Activated CD4-positive, alpha-beta T cell treated with anti-CD3 and anti-CD28 coated beads, Interleukin-2, Interleukin-6, amounts not matched to agents 100 ng/mL and 50 ng/mL, durations not matched to agents 16 hours and 8 hours (primary cell): Measurements from ENCODE around the gene DCAF10.
"Not testable (repeated sequence)": the region's sequence is repeated elsewhere in the genome, so short reads cannot be mapped to it uniquely, and the experiment has no call there.

ENCODE experiments used
- DNase-seq: peaks from one replicate; pipeline ENCODE4 v3.0.0-alpha.2; 2020

The DCAF10 gene

DNA sequence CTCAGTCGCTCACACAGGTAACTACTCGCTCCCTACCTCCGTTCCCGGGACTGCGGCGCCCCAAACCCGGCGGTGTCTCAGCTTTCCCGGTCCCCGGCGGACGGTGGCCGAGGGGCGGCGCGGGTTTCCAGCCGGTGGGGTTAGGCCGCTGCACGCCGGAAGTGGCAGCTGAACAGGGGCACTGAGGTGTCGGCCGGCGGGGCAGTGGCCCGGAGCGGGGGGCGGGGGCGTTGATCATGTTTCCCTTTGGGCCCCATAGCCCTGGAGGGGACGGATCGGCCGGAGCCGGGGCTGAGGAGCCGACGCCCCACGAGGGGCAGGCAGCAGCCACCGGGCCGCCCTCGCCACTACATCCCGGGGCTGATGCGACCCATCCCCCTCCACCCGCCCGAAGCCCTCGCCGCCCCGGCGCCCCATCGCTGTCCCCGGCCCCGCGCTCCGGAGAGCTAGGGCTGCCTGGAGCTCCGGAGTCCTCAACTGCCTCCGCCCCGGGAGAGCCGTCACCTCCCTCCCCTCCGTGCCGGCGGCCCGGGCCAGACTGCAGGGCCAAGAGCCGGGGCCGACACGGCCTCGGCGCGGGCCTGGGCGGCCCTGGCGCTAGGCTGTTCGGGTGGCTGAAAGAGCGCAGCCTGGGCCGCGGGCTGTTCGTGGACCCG is at the start of gene DCAF10:
Gene DCAF10, plus strand, starts transcription at position 167 of the 656 bp plus-strand sequence. Its CDS starts 70 bp downstream, at position 237.
- peak; percentile 93 for DNase-seq

DNA sequence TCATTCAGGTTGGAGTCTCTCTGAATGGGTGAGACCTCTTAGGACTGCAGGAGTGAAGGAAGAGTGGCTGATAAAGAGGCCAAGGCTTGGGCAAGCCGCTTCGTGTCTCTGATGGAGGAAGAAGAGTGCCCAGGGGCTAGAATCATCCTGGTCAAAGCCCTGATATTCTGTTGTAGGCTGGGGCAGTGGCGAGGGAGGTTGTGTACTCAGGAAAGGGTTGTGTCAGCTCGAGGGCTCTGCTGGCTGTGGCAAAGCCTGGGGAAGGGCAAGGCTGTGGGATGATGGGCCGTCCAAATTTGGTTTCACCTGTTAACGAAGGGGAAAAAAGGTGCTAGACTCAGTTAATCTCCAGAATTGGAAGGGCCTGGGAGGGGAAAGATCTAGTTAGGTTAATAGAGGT is 49.4 kb upstream of the DCAF10 start:
- no peak for DNase-seq

- not testable (repeated sequence) for DNase-seq
Observed at GRCh38 chr9:37751704-37752103, 48.9 kb upstream of the DCAF10 start.

GRCh38 chr9:37752112-37752511 is 48.5 kb upstream of the DCAF10 start:
- not testable (repeated sequence) for DNase-seq

- DNase-seq, result peak; percentile 6
Observed at GRCh38 chr9:37752642-37753488, 47.7 kb upstream of the DCAF10 start.

GRCh38 chr9:37753489-37754190 is 47.0 kb upstream of the DCAF10 start, which contains the start of gene TRMT10B:
Gene TRMT10B (plus strand): TSS chr9:37753805. CDS start chr9:37761932, 8,127 bp downstream.
- peak; percentile 87 for DNase-seq

DNA sequence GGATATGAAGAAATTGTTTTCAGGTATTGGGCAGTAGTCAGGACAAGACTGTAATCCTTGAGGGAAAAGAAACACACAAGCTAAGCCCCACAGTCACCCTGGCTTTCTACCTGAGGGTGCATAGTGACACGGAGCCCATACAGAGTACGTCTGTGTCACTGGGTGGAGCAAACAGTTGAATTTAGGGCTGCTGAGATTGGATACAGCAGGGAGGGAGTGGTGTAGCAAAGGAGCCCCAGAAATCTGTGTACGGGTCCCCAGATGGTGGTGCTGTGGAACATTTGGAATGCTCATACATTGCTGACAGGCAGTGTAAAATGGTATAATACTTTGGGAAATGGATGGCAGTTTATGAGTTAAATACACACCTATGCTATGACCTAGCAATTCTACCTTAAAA is 41.9 kb upstream of the DCAF10 start:
- no peak for DNase-seq

GRCh38 chr9:37760416-37761161 is 40.0 kb upstream of the DCAF10 start:
- DNase-seq, result no peak

DNA sequence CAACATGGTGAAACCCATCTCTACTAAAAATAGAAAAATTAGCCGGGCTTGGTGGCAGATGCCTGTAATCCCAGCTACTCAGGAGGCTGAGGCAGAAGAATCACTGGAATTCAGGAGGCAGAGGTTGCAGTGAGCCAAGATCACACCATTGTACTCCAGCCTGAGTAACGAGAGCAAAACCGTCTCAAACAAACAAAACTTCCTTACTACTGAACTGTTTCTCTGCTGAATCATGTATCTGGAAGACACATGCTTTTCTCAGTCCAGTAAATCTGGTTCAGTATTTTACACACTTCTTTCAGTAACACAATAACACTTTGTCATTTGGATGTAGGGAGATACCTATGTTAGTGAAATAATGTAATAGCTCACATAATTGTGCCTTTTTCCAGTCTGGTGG is 39.1 kb upstream of the DCAF10 start:
- DNase-seq, result no peak

DNA sequence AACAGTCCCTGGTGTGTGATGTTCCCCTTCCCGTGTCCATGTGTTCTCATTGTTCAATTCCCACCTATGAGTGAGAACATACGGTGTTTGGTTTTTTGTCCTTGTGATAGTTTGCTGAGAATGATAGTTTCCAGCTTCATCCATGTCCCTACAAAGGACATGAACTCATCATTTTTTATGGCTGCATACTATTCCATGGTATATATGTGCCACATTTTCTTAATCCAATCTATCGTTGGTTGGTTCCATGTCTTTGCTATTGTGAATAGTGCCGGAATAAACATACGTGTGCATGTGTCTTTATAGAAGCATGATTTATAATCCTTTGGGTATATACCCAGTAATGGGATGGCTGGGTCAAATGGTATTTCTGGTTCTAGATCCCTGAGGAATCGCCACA is 35.3 kb upstream of the DCAF10 start:
- not testable (repeated sequence) for DNase-seq

DNA sequence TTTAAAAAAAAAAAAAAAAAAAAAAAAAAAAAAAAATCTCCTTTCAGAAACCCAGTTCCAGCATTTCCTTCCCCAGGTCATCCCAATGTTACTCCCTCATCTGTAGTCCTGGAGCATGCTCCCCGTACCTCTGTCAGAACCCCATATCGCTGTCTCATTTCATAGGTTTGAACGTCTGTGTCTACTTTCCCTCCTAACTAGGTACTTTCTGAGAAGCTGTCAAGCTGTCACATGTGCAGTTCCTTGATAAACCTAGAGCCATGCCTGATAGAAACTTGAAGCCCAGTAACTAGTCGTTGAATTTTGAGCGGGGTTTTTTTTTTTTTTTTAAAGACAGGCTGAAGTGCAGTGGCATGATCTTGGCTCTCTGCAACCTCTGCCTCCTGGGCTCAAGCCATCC is 31.3 kb upstream of the DCAF10 start:
- DNase-seq, result no peak

DNA sequence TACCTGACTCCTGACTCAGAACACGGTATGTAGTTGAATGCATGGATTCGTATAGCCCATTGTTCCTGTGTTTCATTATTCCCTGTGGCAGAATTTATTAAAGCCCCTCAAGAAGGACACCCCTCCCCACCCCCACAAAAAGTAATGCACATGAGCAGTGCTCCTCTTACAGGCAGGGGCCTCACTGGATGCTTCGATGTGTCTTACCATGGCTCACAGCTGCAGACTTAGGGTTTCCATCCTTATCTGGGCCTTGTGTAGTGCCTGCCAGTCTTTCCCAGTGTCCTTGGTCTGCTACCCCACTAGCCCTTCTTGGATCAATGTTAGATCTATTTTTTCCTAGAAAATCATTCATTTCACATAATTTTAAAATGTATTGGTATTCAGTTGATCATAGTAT is 30.6 kb upstream of the DCAF10 start:
- DNase-seq, result no peak

DNA sequence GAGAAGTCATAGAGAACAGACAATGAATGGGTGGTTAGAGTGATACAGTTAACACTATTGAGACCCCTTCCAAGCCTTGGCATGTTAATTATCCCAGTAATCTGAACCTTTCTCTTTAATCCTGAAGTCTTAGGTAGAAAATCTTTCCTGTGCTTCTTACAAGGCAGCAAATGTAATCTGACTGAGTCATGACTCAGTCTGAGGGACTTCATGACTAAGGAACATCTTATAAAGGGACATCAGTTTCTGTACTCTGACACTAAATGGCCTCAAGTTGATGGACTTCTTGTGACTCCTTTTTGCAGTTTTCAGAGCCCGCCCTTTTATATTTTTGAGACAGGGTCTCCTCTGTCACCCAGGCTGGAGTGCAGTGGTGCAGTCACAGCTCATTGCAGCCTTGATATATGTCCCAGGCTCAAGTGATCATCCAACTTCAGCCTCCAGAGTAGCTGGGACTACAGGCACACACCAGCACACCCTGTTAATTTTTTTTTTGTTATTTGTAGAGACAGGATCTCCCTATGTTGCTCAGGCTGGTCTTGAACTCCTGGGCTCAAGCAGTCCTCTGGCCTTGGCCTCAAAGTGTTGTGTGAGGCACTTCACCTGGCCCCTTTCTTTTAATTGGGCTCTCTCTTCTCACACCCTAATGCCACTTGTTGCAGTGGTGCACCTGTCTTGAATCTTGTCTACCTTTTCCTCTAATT is 25.2 kb upstream of the DCAF10 start:
- DNase-seq, result no peak

- DNase-seq, result no peak
Observed at GRCh38 chr9:37776328-37776727, 24.3 kb upstream of the DCAF10 start.

DNA sequence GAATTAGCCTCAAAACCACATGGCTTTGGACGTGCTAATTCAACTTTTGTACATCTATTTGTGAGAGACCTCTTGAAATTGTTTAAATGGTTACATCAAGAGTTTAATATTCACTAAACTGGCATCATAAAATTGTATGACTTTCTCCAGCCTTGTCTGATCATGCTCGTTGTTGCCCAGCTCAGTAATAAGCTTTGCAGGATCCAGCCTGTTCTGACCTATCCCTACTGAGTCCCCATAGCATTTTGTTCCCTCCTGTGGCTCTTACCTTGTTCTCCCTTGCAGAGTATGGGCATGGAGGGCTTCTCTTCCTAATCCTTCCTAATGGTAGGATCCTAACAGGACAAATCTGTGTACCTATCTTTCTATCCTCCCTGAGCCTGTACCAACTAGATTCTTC is 22.1 kb upstream of the DCAF10 start:
- no peak for DNase-seq

DNA sequence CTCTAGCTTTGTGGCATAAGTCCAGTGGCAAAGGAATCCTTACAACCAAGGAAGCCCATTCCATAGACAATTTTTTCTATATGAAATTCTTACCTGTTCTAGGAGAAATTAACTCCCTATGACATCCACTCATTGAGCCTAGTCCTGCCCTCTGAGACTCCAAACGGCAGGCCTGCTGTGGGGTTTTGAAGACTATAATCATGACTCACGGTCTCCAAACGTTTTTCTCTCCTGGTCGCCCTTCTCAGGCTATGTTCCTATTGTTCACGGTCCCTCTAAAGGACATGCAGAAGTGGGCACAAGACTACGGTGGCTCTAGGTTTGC is 16.3 kb upstream of the DCAF10 start:
- DNase-seq, result peak; percentile 11

DNA sequence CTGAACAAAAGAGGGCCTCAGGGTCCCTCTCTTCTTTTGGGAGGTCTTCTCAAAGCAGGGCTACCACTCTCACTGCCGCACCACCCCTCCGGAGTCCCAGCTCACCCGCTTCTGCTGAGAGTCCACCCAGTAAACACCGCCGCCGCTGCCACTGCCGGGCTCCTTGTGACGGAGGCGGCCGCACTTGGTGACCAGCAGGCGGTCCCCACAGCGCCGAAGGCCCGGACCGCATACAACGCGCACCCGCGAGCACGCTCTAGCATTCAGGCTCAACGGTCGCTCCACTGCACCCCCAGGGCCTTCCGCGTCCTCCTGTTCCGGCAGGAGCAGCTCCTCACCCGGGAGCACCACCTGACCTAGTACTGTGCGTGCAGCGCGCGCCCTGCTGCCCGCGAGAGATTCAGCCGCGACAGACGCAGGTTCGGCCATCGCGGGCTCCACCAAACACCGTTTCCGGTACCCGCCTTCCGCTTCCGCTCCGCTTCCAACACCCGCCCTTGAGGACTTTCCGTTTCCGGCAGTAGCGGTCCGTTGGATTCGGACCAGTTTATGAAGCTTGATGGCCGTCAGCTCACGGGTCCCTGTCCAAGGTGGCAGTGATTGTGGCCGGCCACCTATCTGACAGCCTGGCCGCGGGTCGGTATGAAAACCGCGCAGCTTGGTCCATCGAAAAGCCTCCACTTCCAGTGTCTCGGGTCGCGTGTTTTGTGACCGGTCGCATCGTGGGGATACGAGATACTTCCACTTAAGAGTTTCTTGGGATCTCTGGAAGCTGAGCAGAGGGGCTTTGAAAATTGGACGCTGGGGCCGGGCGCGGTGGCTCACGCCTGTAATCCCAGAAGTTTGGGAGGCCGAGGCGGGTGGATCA is 15.7 kb upstream of the DCAF10 start, which contains the start of gene EXOSC3:
Gene EXOSC3, minus strand, starts transcription at position 449 of the 868 bp plus-strand sequence. Its CDS starts 20 bp downstream, at position 429.
- DNase-seq, result peak; percentile 92

DNA sequence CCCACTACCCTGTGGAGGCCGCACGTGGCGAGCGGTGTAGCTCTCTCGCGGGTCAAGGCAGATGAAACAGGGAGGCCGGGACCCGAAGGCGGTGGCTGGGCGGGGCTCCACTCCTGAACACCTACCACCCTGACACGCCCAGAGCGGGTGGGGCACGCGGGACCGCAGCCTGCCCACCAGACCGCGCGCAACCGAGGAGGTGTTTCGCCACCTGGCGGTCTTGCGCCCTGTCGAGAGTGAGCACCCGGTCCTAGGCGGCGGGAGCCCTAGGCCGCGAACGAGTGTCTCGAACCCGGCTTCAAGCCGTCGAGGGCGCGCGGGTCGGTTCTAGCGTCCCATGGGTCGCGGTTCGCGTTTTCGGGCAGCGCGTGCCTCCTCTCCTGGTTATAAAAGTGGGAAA is 13.5 kb upstream of the DCAF10 start:
- DNase-seq, result no peak

DNA sequence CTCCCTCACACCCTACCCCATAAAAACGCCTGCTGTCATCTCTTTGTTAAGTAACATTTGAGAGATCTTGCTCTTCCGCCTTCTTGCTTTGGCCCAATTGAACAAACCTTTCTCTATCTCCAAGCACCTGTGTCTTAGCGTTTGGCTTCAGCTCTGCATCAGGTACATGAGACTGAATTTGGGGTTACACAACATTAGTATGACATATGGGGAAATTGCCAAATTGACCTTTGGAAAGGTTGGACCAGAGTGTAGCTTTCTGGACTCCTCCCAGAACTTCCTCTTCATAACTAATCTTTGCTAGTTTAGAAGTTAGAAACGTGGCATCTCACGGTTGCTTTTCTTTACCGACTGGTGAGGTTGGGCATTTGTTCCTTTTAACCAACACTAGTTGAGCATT is 12.3 kb upstream of the DCAF10 start:
- DNase-seq, result no peak

DNA sequence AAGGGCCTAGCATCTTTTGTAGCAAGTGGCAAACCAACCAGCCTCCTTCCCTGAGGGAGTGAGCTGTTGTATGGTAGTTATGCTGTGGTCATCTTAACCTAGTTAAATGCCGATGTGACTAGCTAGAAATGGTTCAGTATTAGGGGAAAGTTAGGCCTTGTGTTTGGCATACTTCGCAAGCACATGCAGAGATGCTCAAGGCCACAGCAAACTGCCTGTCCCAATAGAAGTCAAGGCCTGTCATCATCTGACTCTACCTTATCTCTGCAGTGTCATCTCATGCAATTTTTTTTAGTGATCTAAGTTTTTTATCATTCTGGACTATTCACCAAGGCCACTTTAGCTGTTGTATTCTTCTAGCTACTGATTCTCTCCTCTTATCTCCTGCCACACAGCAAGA is 10.5 kb upstream of the DCAF10 start:
- DNase-seq, result no peak

DNA sequence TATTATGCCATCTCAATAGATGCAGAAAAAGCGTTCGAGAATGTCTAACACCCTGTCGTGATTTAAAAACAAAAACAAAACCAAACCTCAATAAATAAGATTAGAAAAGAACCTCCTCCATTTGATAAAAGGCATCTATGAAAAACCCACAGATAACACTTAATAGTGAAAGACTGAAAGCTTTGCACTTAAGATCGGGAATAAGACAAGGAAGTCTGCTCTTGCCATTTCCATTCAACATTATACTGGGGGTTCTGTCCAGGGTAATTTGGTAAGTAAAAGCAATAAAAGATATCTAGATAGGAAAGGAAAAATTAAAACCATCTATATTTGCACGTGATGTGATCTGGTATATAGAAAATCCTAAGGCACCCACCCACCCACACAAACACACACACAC is 8.5 kb upstream of the DCAF10 start:
- DNase-seq, result no peak
